ENCODE data around the gene DSP.

DSP gene

GRCh38 chr6:7538484-7538883 lies 3.0 kb upstream of the DSP start:
- H3K4me3 ChIP-seq (ENCODE audit: low read length), result no peak overlapping the region
- H3K27ac ChIP-seq (ENCODE audit: low read length), result no peak overlapping the region
- H3K4me1 ChIP-seq (ENCODE audit: insufficient read depth, low read length), result peaks cover 3% of the 10 kb centered on the region; the same call in 1 of the 2 replicates
- H3K36me3 ChIP-seq (ENCODE audit: insufficient read depth, low read depth, low read length), result no peaks in the 10 kb centered on the region
- H3K9ac ChIP-seq (ENCODE audit: low read depth, low read length), result no peak overlapping the region
- no peaks in the 10 kb centered on the region for H3K9me3 ChIP-seq (ENCODE audit: insufficient read depth, low read depth, low read length)
- peaks cover 45% of the 10 kb centered on the region for H3K27me3 ChIP-seq (ENCODE audit: insufficient read depth, low read length)

- Histone ChIP-seq H3K9ac (ENCODE audit: low read depth, low read length) (peak overlapping the region; percentile 8; the same call in 1 of the 2 replicates), H3K27me3 (ENCODE audit: insufficient read depth, low read length) (peaks cover 67% of the 10 kb centered on the region), H3K4me1 (ENCODE audit: insufficient read depth, low read length) (peaks cover 19% of the 10 kb centered on the region), H3K9me3 (ENCODE audit: insufficient read depth, low read depth, low read length) (no peaks in the 10 kb centered on the region), H3K27ac (ENCODE audit: low read length) (no peak overlapping the region), H3K36me3 (ENCODE audit: insufficient read depth, low read depth, low read length) (no peaks in the 10 kb centered on the region), H3K4me3 (ENCODE audit: low read length) (peak overlapping the region; percentile 84)
These were observed 876 bp upstream of the DSP start for GRCh38 chr6:7540595-7540994.

- Histone ChIP-seq H3K9me3 (ENCODE audit: insufficient read depth, low read depth, low read length) (no peaks in the 10 kb centered on the region), H3K4me3 (ENCODE audit: low read length) (peak overlapping the region; percentile 84), H3K4me1 (ENCODE audit: insufficient read depth, low read length) (peaks cover 19% of the 10 kb centered on the region), H3K27me3 (ENCODE audit: insufficient read depth, low read length) (peaks cover 69% of the 10 kb centered on the region), H3K9ac (ENCODE audit: low read depth, low read length) (peak overlapping the region; percentile 76), H3K27ac (ENCODE audit: low read length) (no peak overlapping the region), H3K36me3 (ENCODE audit: insufficient read depth, low read depth, low read length) (no peaks in the 10 kb centered on the region)
These were observed 798 bp downstream of the DSP start for GRCh38 chr6:7542065-7542873.

GRCh38 chr6:7542874-7543624 lies 1.6 kb downstream of the DSP start:
- peak overlapping the region; percentile 84 for H3K4me3 ChIP-seq (ENCODE audit: low read length)
- peaks cover 66% of the 10 kb centered on the region for H3K27me3 ChIP-seq (ENCODE audit: insufficient read depth, low read length)
- H3K9ac ChIP-seq (ENCODE audit: low read depth, low read length), result peak overlapping the region; percentile 76; the same call in 1 of the 2 replicates
- H3K9me3 ChIP-seq (ENCODE audit: insufficient read depth, low read depth, low read length), result no peaks in the 10 kb centered on the region
- H3K27ac ChIP-seq (ENCODE audit: low read length), result no peak overlapping the region
- no peaks in the 10 kb centered on the region for H3K36me3 ChIP-seq (ENCODE audit: insufficient read depth, low read depth, low read length)
- H3K4me1 ChIP-seq (ENCODE audit: insufficient read depth, low read length), result peaks cover 19% of the 10 kb centered on the region

- peaks cover 28% of the 10 kb centered on the region for H3K4me1 ChIP-seq (ENCODE audit: insufficient read depth, low read length)
- H3K4me3 ChIP-seq (ENCODE audit: low read length), result peak overlapping the region; percentile 84
- H3K27me3 ChIP-seq (ENCODE audit: insufficient read depth, low read length), result peaks cover 58% of the 10 kb centered on the region
These were observed 2.4 kb downstream of the DSP start for GRCh38 chr6:7543789-7544424.

GRCh38 chr6:7544597-7544996 lies 3.1 kb downstream of the DSP start:
- H3K9ac ChIP-seq (ENCODE audit: low read depth, low read length), result peak overlapping the region; percentile 57; the same call in 1 of the 2 replicates
- peaks cover 28% of the 10 kb centered on the region for H3K4me1 ChIP-seq (ENCODE audit: insufficient read depth, low read length)
- H3K9me3 ChIP-seq (ENCODE audit: insufficient read depth, low read depth, low read length), result no peaks in the 10 kb centered on the region
- H3K4me3 ChIP-seq (ENCODE audit: low read length), result peak overlapping the region; percentile 84
- H3K27me3 ChIP-seq (ENCODE audit: insufficient read depth, low read length), result peaks cover 51% of the 10 kb centered on the region
- H3K36me3 ChIP-seq (ENCODE audit: insufficient read depth, low read depth, low read length), result no peaks in the 10 kb centered on the region
- H3K27ac ChIP-seq (ENCODE audit: low read length), result no peak overlapping the region

More at GRCh38 chr6:7543789-7544424, 2.4 kb downstream of the DSP start:
- H3K36me3 ChIP-seq (ENCODE audit: insufficient read depth, low read depth, low read length), result no peaks in the 10 kb centered on the region
- H3K9me3 ChIP-seq (ENCODE audit: insufficient read depth, low read depth, low read length), result no peaks in the 10 kb centered on the region
- no peak overlapping the region for H3K27ac ChIP-seq (ENCODE audit: low read length)
- H3K9ac ChIP-seq (ENCODE audit: low read depth, low read length), result peak overlapping the region; percentile 57

- H3K9ac ChIP-seq (ENCODE audit: low read depth, low read length), result no peak overlapping the region
- no peaks in the 10 kb centered on the region for H3K36me3 ChIP-seq (ENCODE audit: insufficient read depth, low read depth, low read length)
- H3K27me3 ChIP-seq (ENCODE audit: insufficient read depth, low read length), result peaks cover 42% of the 10 kb centered on the region
These were observed 4.0 kb downstream of the DSP start for GRCh38 chr6:7545316-7546019.

GRCh38 chr6:7546020-7546369 lies 4.5 kb downstream of the DSP start:
- Histone ChIP-seq H3K9me3 (ENCODE audit: insufficient read depth, low read depth, low read length) (no peaks in the 10 kb centered on the region), H3K27ac (ENCODE audit: low read length) (no peak overlapping the region), H3K36me3 (ENCODE audit: insufficient read depth, low read depth, low read length) (no peaks in the 10 kb centered on the region), H3K4me1 (ENCODE audit: insufficient read depth, low read length) (peaks cover 28% of the 10 kb centered on the region), H3K4me3 (ENCODE audit: low read length) (no peak overlapping the region), H3K27me3 (ENCODE audit: insufficient read depth, low read length) (peaks cover 37% of the 10 kb centered on the region; the same call in 1 of the 2 replicates), H3K9ac (ENCODE audit: low read depth, low read length) (no peak overlapping the region)

More at GRCh38 chr6:7545316-7546019, 4.0 kb downstream of the DSP start:
- Histone ChIP-seq H3K27ac (ENCODE audit: low read length) (no peak overlapping the region), H3K4me1 (ENCODE audit: insufficient read depth, low read length) (peaks cover 28% of the 10 kb centered on the region), H3K4me3 (ENCODE audit: low read length) (peak overlapping the region; percentile 11; the same call in 1 of the 2 replicates), H3K9me3 (ENCODE audit: insufficient read depth, low read depth, low read length) (no peaks in the 10 kb centered on the region)

- Histone ChIP-seq H3K4me1 (ENCODE audit: insufficient read depth, low read length) (peaks cover 28% of the 10 kb centered on the region), H3K4me3 (ENCODE audit: low read length) (no peak overlapping the region), H3K27me3 (ENCODE audit: insufficient read depth, low read length) (peaks cover 35% of the 10 kb centered on the region; the same call in 1 of the 2 replicates), H3K9ac (ENCODE audit: low read depth, low read length) (no peak overlapping the region), H3K9me3 (ENCODE audit: insufficient read depth, low read depth, low read length) (no peaks in the 10 kb centered on the region), H3K27ac (ENCODE audit: low read length) (no peak overlapping the region), H3K36me3 (ENCODE audit: insufficient read depth, low read depth, low read length) (no peaks in the 10 kb centered on the region)
These were observed 4.9 kb downstream of the DSP start for GRCh38 chr6:7546383-7546782.

GRCh38 chr6:7546896-7547295 lies 5.4 kb downstream of the DSP start:
- peaks cover 28% of the 10 kb centered on the region for H3K4me1 ChIP-seq (ENCODE audit: insufficient read depth, low read length)
- no peak overlapping the region for H3K27ac ChIP-seq (ENCODE audit: low read length)
- peaks cover 34% of the 10 kb centered on the region; the same call in 1 of the 2 replicates for H3K27me3 ChIP-seq (ENCODE audit: insufficient read depth, low read length)
- no peak overlapping the region for H3K9ac ChIP-seq (ENCODE audit: low read depth, low read length)
- H3K4me3 ChIP-seq (ENCODE audit: low read length), result no peak overlapping the region
- no peaks in the 10 kb centered on the region for H3K9me3 ChIP-seq (ENCODE audit: insufficient read depth, low read depth, low read length)
- H3K36me3 ChIP-seq (ENCODE audit: insufficient read depth, low read depth, low read length), result no peaks in the 10 kb centered on the region

- H3K27me3 ChIP-seq (ENCODE audit: insufficient read depth, low read length), result peaks cover 30% of the 10 kb centered on the region; the same call in 1 of the 2 replicates
- H3K4me3 ChIP-seq (ENCODE audit: low read length), result no peak overlapping the region
- no peak overlapping the region for H3K9ac ChIP-seq (ENCODE audit: low read depth, low read length)
- no peaks in the 10 kb centered on the region for H3K9me3 ChIP-seq (ENCODE audit: insufficient read depth, low read depth, low read length)
- H3K36me3 ChIP-seq (ENCODE audit: insufficient read depth, low read depth, low read length), result no peaks in the 10 kb centered on the region
- no peak overlapping the region for H3K27ac ChIP-seq (ENCODE audit: low read length)
- peaks cover 28% of the 10 kb centered on the region for H3K4me1 ChIP-seq (ENCODE audit: insufficient read depth, low read length)
These were observed 5.8 kb downstream of the DSP start for GRCh38 chr6:7547315-7547714.
